ENCODE measurements around the gene CFAP206. TPM values are rescaled to one million over a fixed set of nuclear protein-coding genes. Genes with fewer than 3 reads are reported as not detected.

The CFAP206 gene, protein sequence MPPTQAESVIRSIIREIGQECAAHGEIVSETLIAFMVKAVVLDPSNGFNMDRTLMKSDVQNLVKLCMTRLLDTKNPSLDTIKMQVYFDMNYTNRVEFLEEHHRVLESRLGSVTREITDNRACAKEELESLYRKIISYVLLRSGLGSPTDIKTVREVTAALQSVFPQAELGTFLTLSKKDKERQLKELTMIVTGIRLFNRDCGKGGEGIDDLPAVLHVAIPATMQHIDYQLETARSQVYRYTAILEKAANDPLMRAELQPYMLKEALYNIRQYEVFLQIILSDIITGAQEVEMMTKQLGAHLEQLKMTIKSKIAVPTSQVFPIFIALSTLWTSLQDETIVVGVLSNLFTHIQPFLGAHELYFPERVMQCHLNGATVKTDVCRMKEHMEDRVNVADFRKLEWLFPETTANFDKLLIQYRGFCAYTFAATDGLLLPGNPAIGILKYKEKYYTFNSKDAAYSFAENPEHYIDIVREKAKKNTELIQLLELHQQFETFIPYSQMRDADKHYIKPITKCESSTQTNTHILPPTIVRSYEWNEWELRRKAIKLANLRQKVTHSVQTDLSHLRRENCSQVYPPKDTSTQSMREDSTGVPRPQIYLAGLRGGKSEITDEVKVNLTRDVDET
- not detected in 2 replicates for total RNA-seq (2021)
- long read RNA-seq, result 0 reads

- H3K4me2 ChIP-seq (ENCODE audit: insufficient read depth, insufficient read length, low read length), result peak within 1 kb of the TSS; percentile 94
- H3K23me2 ChIP-seq (ENCODE audit: insufficient read length, low read depth, low read length, poor library complexity, severe bottlenecking), result peaks cover 5% of the 10 kb centered on the region
- peak within 1 kb of the TSS; percentile 91 for H3K9ac ChIP-seq (ENCODE audit: extremely low read depth, insufficient read length, low read length)
- WGBS (ENCODE audit: extremely low coverage, insufficient read length, low lambda C conversion rate), result no CpG with 5 or more reads among the region's 82 CpGs
- no peak within 1 kb of the TSS for H4K91ac ChIP-seq (ENCODE audit: insufficient read length, low read depth, low read length)
- Mint-ChIP-seq H3K4me3 (peak within 1 kb of the TSS; percentile 79 to 92), H3K27me3 (ENCODE audit: low read depth) (peaks cover 4% of the 10 kb centered on the region), H3K9me3 (no peaks in the 10 kb centered on the region), H3K4me1 (peaks cover 0 to 3% of the 10 kb centered on the region in 2 experiments; a peak in 2 of 4 replicates), H3K36me3 (ENCODE audit: insufficient read depth in 1 of 3, low read depth in 3 of 3) (no peaks in the 10 kb centered on the region), H3K27ac (peak within 1 kb of the TSS; percentile 53 to 84 (median 74); a peak in 5 of 7 replicates)
- H3K4ac ChIP-seq (ENCODE audit: low read depth, low read length), result no peak within 1 kb of the TSS
- DNase-seq, result peak; percentile 86
- H2AK5ac ChIP-seq (ENCODE audit: insufficient read length, low read length), result no peak within 1 kb of the TSS
- H3K79me2 ChIP-seq (ENCODE audit: insufficient read depth, low read length), result no peaks in the 10 kb centered on the region
- H2AFZ ChIP-seq (ENCODE audit: low read length), result peak within 1 kb of the TSS; percentile 99
- no peaks in the 10 kb centered on the region for H3K9me3 ChIP-seq (ENCODE audit: control insufficient read depth, low read depth, low read length)
- peak within 1 kb of the TSS; percentile 65 for H3K23ac ChIP-seq (ENCODE audit: insufficient read length, low read depth, low read length)
- H4K20me1 ChIP-seq (ENCODE audit: control insufficient read depth, insufficient read depth, insufficient read length), result no peaks in the 10 kb centered on the region
- H2BK5ac ChIP-seq (ENCODE audit: insufficient read length, low read length), result no peak within 1 kb of the TSS
- peak within 1 kb of the TSS; percentile 69 for H4K8ac ChIP-seq (replicated peaks; ENCODE audit: insufficient read length, low read depth, low read length)
- H2BK12ac ChIP-seq (ENCODE audit: insufficient read length, low read depth, low read length), result no peak within 1 kb of the TSS
- H3K27ac ChIP-seq (ENCODE audit: insufficient read length, low read depth, low read length), result peak within 1 kb of the TSS; percentile 11
- no peak within 1 kb of the TSS for H2BK15ac ChIP-seq (ENCODE audit: low read depth, low read length)
- H3K18ac ChIP-seq (ENCODE audit: insufficient read length, low read depth, low read length), result peak within 1 kb of the TSS; percentile 85
- H3K4me1 ChIP-seq (ENCODE audit: insufficient read depth, low read length), result no peaks in the 10 kb centered on the region
- no peak within 1 kb of the TSS for H4K5ac ChIP-seq (ENCODE audit: insufficient read length, low read depth, low read length)
- H2BK20ac ChIP-seq (ENCODE audit: low read depth, low read length, poor library complexity, severe bottlenecking), result no peak within 1 kb of the TSS
- H3K14ac ChIP-seq (ENCODE audit: insufficient read depth, low read length), result peak within 1 kb of the TSS; percentile 74; the same call in 1 of the 2 replicates
- H3K79me1 ChIP-seq (ENCODE audit: insufficient read depth, low read depth, low read length, poor library complexity, severe bottlenecking), result no peaks in the 10 kb centered on the region
- H3K27me3 ChIP-seq (ENCODE audit: insufficient read depth, low read length), result no peaks in the 10 kb centered on the region
- 0 out of 3 replicates have a peak, but pooled peaks have one; percentile 14 for TF ChIP-seq CTCF (conservative IDR thresholded peaks at IDR 0.05)
- H3K56ac ChIP-seq (ENCODE audit: insufficient read length, low read depth, low read length), result no peak within 1 kb of the TSS
- no peak within 1 kb of the TSS for H3T11ph ChIP-seq (ENCODE audit: low read length)
- no peak within 1 kb of the TSS for H2BK120ac ChIP-seq (ENCODE audit: low read depth, low read length, poor library complexity, severe bottlenecking)
These were observed at the start of gene CFAP206 for GRCh38 chr6:87407901-87408720. Gene CFAP206, plus strand, starts transcription at chr6:87407972. Its CDS starts 1,868 bp downstream, at chr6:87409840.

Data from H9 (cell line).